Uterus (tissue), 4 donors: Measurements from ENCODE around the gene CFAP251. TPM values are rescaled to one million over a fixed set of nuclear protein-coding genes. Genes with fewer than 3 reads are reported as not detected.

Experiments used
- DNase-seq, 2 donors: peaks; one replicate each; pipeline ENCODE4 v3.0.0-alpha.2; 2019 to 2020
- H3K27ac ChIP-seq, 2 donors: fragments of 200-600 bp; sonication (generic); 1 replicate in 1 of 2; 2 replicates in 1 of 2; pipeline ENCODE4 v1.5.1; 2016 to 2018
- H3K27me3 ChIP-seq, 2 donors: fragments of 200-600 bp; sonication (generic); one replicate each; pipeline ENCODE4 v1.5.1; 2018 to 2019; ENCODE audit warnings: control low read depth in 1 of 2
- H3K36me3 ChIP-seq, 2 donors: fragments of 200-600 bp; sonication (generic); one replicate each; pipeline ENCODE4 v1.5.1; 2019; ENCODE audit warnings: control low read depth in 1 of 2
- H3K4me1 ChIP-seq, 2 donors: fragments of 200-600 bp; sonication (generic); one replicate each; pipeline ENCODE4 v1.5.1; 2018 to 2019; ENCODE audit warnings: control low read depth in 1 of 2
- H3K4me3 ChIP-seq, 2 donors: fragments of 200-600 bp; sonication (generic); 1 replicate in 1 of 2; 2 replicates in 1 of 2; pipeline ENCODE4 v1.5.1; 2018 to 2019; ENCODE audit warnings: mild to moderate bottlenecking in 1 of 2
- H3K9me3 ChIP-seq, 2 donors: fragments of 200-600 bp; sonication (generic); one replicate each; pipeline ENCODE4 v1.5.1; 2019; ENCODE audit warnings: control low read depth in 1 of 2
- CTCF ChIP-seq, 4 experiments: fragments of 200-600 bp in 2 of 4; fragments of 450-650 bp in 2 of 4; sonication (generic) in 2 of 4; IDR thresholded peaks; one replicate each; pipeline ENCODE4 v1.5.1; 2016 to 2019; ENCODE audit warnings: antibody characterized with exemption in 4 of 4, mild to moderate bottlenecking in 2 of 4, moderate library complexity in 1 of 4
- POLR2A ChIP-seq, 2 donors: fragments of 450-650 bp; IDR thresholded peaks; one replicate each; pipeline ENCODE4 v1.6.1; 2016; ENCODE audit warnings: antibody characterized with exemption in 2 of 2, mild to moderate bottlenecking in 1 of 2, moderate library complexity in 1 of 2
- intact Hi-C: fragments of 100-400 bp; cut with DNase I; formaldehyde crosslinking; loops from one replicate; pipeline ENCODE4 v1.15.1; 2023; ENCODE audit warnings: low total_unique reads
- total RNA-seq, 4 donors: library from RNA; depleted of rRNA in 3 of 4; stranded (reverse); fragments of >200 nt in 3 of 4; gene quantifications; one replicate each; pipeline versions ENCODE4 v1.1.0 to v1.2.4, GENCODE V29; 2014 to 2023
- donor health status: DM: yes; HTN: yes; CAD: no.

Gene CFAP251
- total RNA-seq, 4 donors from 2014 or later = 5.9 to 135 (median 12.7) TPM

GRCh38 chr12:121990692-121991603, 72.6 kb downstream of the CFAP251 start:
- no peak for DNase-seq
- TF ChIP-seq POLR2A (IDR thresholded peaks at IDR 0.05) = no peak
- H3K27ac ChIP-seq = no peak overlapping the region
- no peak overlapping the region for H3K4me3 ChIP-seq
- no peaks in the 10 kb centered on the region for H3K9me3 ChIP-seq
- H3K4me1 ChIP-seq = no peaks in the 10 kb centered on the region
- H3K36me3 ChIP-seq = no peaks in the 10 kb centered on the region
- intact Hi-C loops = no loop called here
- no peaks in the 10 kb centered on the region for H3K27me3 ChIP-seq

- intact Hi-C loops = no loop called here
- H3K36me3 ChIP-seq = no peaks in the 10 kb centered on the region
- H3K9me3 ChIP-seq = no peaks in the 10 kb centered on the region
- H3K27ac ChIP-seq = no peak overlapping the region
- H3K4me1 ChIP-seq = no peaks in the 10 kb centered on the region
- no peak overlapping the region for H3K4me3 ChIP-seq
- no peaks in the 10 kb centered on the region for H3K27me3 ChIP-seq
- no peak for DNase-seq
- TF ChIP-seq CTCF (IDR thresholded peaks at IDR 0.05) (no peak), POLR2A (IDR thresholded peaks at IDR 0.05) (no peak)
Measured at GRCh38 chr12:121992059-121992879, 73.9 kb downstream of the CFAP251 start.

- Histone ChIP-seq H3K36me3 (no peaks in the 10 kb centered on the region), H3K27me3 (no peaks in the 10 kb centered on the region), H3K4me1 (no peaks in the 10 kb centered on the region), H3K9me3 (no peaks in the 10 kb centered on the region), H3K27ac (no peak overlapping the region), H3K4me3 (no peak overlapping the region)
- intact Hi-C loops = no loop called here
- DNase-seq = no peak
- no peak for TF ChIP-seq CTCF (IDR thresholded peaks at IDR 0.05)
- no peak for TF ChIP-seq POLR2A (IDR thresholded peaks at IDR 0.05)
Measured at GRCh38 chr12:121996050-121996944, 77.9 kb downstream of the CFAP251 start.

- H3K4me3 ChIP-seq = no peak overlapping the region
- intact Hi-C loops = no loop called here
Measured at GRCh38 chr12:121996945-121997612, 78.7 kb downstream of the CFAP251 start.

More at GRCh38 chr12:121996945-121997612, 78.7 kb downstream of the CFAP251 start:
- Histone ChIP-seq H3K27me3 (no peaks in the 10 kb centered on the region), H3K9me3 (no peaks in the 10 kb centered on the region), H3K36me3 (no peaks in the 10 kb centered on the region), H3K27ac (no peak overlapping the region), H3K4me1 (no peaks in the 10 kb centered on the region)
- no peak for DNase-seq
- no peak for TF ChIP-seq CTCF (IDR thresholded peaks at IDR 0.05)
- no peak for TF ChIP-seq POLR2A (IDR thresholded peaks at IDR 0.05)
